ENCODE results near the gene MAP2K7. TPM values are rescaled to one million over a fixed set of nuclear protein-coding genes. Genes with fewer than 3 reads are reported as not detected.

MAP2K7 gene
- total RNA-seq, 1 experiment from 2014 or later, result 39.4 TPM

DNA sequence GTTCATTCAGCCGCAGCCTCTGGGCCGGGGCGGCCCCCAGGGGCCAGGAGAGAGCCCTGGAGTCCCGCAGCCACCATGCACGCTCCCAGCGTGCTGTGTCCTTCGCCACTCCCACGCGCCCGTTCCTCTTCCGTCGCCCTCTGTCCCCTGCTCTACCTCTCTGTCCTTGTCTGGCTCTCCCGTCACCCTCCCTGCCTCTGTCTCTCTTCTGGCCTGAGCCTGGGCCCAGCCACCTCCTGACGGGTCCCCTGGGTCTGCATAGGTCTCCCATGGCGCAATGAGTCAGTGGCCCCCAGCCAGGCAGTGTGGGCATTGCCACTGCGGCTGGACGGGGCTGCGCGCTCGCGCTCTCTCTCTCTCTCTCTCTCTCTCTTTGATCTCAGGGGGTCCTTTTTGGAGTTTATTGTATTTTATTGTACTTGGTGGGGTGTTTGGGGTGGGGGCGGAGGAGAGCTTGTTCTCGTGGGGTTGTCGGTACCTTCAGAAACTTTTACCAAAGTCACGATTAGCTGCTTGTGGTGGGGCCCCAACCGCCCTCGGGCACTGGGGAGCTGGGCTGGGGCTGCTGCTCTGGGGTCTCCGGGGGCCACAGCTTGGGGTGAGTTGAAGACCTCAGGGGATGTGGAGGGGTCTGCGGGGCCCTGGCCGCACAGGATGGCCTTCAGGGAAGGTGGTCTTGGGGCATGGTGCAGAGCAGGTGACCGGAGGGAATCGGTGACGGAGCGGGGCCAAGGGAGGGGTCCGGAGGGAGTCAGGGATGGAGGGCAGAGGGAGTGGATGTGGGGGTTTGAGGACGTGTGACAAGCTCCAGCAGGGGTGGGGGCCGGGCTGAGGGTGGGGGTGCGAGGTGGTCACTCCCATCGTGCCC, 9.3 kb downstream of the MAP2K7 start (continued):
- no peak for TF ChIP-seq PRRX2 (CRISPR knock-in tag; IDR thresholded peaks at IDR 0.05)
- no peak for TF ChIP-seq E2F1 (CRISPR knock-in tag; IDR thresholded peaks at IDR 0.05)
- TF ChIP-seq GABPB1 (CRISPR knock-in tag; IDR thresholded peaks at IDR 0.05), result no peak
- TF ChIP-seq IRF2 (CRISPR knock-in tag; IDR thresholded peaks at IDR 0.05; ENCODE audit: borderline replicate concordance, low read depth), result no peak
- TF ChIP-seq, protein P1, sequence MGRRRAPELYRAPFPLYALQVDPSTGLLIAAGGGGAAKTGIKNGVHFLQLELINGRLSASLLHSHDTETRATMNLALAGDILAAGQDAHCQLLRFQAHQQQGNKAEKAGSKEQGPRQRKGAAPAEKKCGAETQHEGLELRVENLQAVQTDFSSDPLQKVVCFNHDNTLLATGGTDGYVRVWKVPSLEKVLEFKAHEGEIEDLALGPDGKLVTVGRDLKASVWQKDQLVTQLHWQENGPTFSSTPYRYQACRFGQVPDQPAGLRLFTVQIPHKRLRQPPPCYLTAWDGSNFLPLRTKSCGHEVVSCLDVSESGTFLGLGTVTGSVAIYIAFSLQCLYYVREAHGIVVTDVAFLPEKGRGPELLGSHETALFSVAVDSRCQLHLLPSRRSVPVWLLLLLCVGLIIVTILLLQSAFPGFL (CRISPR knock-in tag; IDR thresholded peaks at IDR 0.05; ENCODE audit: borderline replicate concordance), result no peak
- no peak for TF ChIP-seq SOX15 (CRISPR knock-in tag; IDR thresholded peaks at IDR 0.05)
- TF ChIP-seq E2F4 (CRISPR knock-in tag; IDR thresholded peaks at IDR 0.05; ENCODE audit: borderline replicate concordance, low read depth), result no peak
- TF ChIP-seq, protein P2, sequence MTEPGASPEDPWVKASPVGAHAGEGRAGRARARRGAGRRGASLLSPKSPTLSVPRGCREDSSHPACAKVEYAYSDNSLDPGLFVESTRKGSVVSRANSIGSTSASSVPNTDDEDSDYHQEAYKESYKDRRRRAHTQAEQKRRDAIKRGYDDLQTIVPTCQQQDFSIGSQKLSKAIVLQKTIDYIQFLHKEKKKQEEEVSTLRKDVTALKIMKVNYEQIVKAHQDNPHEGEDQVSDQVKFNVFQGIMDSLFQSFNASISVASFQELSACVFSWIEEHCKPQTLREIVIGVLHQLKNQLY (CRISPR knock-in tag; IDR thresholded peaks at IDR 0.05), result no peak
- TF ChIP-seq, protein P3, sequence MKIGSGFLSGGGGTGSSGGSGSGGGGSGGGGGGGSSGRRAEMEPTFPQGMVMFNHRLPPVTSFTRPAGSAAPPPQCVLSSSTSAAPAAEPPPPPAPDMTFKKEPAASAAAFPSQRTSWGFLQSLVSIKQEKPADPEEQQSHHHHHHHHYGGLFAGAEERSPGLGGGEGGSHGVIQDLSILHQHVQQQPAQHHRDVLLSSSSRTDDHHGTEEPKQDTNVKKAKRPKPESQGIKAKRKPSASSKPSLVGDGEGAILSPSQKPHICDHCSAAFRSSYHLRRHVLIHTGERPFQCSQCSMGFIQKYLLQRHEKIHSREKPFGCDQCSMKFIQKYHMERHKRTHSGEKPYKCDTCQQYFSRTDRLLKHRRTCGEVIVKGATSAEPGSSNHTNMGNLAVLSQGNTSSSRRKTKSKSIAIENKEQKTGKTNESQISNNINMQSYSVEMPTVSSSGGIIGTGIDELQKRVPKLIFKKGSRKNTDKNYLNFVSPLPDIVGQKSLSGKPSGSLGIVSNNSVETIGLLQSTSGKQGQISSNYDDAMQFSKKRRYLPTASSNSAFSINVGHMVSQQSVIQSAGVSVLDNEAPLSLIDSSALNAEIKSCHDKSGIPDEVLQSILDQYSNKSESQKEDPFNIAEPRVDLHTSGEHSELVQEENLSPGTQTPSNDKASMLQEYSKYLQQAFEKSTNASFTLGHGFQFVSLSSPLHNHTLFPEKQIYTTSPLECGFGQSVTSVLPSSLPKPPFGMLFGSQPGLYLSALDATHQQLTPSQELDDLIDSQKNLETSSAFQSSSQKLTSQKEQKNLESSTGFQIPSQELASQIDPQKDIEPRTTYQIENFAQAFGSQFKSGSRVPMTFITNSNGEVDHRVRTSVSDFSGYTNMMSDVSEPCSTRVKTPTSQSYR (CRISPR knock-in tag; IDR thresholded peaks at IDR 0.05), result no peak
- TF ChIP-seq ATF2 (CRISPR knock-in tag; IDR thresholded peaks at IDR 0.05; ENCODE audit: borderline replicate concordance, low read depth), result no peak
- TF ChIP-seq ZNF423 (CRISPR knock-in tag; IDR thresholded peaks at IDR 0.05), result no peak

DNA sequence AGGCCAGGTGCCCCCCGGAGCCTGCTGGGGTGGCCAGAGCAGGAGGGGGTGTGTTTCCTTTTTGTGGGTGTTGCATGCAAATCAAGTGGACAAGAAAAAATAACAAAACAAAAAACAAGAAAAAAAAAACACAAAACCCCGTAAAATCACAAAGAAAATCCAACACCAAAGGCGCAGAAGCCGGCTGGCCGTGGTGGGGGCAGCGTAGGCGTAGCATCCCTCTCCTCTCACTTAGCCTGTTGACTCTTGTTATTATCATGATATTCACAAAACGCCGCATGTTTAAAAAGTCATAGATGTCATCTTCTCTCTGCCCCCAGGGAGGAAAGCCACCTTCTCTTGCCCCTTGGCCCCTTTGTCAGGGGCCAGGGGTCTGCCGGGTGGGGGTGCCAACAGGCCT, 10.0 kb downstream of the MAP2K7 start:
- ATAC-seq (no peak), DNase-seq (ENCODE audit: low spot score) (no peak)
- Mint-ChIP-seq H3K27ac (no peak overlapping the region), H3K9me3 (no peaks in the 10 kb centered on the region), H3K4me1 (peaks cover 3% of the 10 kb centered on the region), H3K27me3 (ENCODE audit: low read depth) (peaks cover 41% of the 10 kb centered on the region), H3K4me3 (no peak overlapping the region), H3K36me3 (peaks cover 11% of the 10 kb centered on the region)
- ChIA-PET POLR2A (no interaction called here), CTCF (no interaction called here)
- TF ChIP-seq, protein P4, sequence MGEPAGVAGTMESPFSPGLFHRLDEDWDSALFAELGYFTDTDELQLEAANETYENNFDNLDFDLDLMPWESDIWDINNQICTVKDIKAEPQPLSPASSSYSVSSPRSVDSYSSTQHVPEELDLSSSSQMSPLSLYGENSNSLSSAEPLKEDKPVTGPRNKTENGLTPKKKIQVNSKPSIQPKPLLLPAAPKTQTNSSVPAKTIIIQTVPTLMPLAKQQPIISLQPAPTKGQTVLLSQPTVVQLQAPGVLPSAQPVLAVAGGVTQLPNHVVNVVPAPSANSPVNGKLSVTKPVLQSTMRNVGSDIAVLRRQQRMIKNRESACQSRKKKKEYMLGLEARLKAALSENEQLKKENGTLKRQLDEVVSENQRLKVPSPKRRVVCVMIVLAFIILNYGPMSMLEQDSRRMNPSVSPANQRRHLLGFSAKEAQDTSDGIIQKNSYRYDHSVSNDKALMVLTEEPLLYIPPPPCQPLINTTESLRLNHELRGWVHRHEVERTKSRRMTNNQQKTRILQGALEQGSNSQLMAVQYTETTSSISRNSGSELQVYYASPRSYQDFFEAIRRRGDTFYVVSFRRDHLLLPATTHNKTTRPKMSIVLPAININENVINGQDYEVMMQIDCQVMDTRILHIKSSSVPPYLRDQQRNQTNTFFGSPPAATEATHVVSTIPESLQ (CRISPR knock-in tag; IDR thresholded peaks at IDR 0.05), result no peak
- no peak for TF ChIP-seq IRF2 (CRISPR knock-in tag; IDR thresholded peaks at IDR 0.05; ENCODE audit: borderline replicate concordance, low read depth)
- TF ChIP-seq, protein P5, sequence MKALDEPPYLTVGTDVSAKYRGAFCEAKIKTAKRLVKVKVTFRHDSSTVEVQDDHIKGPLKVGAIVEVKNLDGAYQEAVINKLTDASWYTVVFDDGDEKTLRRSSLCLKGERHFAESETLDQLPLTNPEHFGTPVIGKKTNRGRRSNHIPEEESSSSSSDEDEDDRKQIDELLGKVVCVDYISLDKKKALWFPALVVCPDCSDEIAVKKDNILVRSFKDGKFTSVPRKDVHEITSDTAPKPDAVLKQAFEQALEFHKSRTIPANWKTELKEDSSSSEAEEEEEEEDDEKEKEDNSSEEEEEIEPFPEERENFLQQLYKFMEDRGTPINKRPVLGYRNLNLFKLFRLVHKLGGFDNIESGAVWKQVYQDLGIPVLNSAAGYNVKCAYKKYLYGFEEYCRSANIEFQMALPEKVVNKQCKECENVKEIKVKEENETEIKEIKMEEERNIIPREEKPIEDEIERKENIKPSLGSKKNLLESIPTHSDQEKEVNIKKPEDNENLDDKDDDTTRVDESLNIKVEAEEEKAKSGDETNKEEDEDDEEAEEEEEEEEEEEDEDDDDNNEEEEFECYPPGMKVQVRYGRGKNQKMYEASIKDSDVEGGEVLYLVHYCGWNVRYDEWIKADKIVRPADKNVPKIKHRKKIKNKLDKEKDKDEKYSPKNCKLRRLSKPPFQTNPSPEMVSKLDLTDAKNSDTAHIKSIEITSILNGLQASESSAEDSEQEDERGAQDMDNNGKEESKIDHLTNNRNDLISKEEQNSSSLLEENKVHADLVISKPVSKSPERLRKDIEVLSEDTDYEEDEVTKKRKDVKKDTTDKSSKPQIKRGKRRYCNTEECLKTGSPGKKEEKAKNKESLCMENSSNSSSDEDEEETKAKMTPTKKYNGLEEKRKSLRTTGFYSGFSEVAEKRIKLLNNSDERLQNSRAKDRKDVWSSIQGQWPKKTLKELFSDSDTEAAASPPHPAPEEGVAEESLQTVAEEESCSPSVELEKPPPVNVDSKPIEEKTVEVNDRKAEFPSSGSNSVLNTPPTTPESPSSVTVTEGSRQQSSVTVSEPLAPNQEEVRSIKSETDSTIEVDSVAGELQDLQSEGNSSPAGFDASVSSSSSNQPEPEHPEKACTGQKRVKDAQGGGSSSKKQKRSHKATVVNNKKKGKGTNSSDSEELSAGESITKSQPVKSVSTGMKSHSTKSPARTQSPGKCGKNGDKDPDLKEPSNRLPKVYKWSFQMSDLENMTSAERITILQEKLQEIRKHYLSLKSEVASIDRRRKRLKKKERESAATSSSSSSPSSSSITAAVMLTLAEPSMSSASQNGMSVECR (CRISPR knock-in tag; IDR thresholded peaks at IDR 0.05; ENCODE audit: borderline replicate concordance), result no peak
- TF ChIP-seq GABPB1 (CRISPR knock-in tag; IDR thresholded peaks at IDR 0.05), result no peak
- TF ChIP-seq ETV6 (CRISPR knock-in tag; IDR thresholded peaks at IDR 0.05), result no peak
- TF ChIP-seq ZNF396 (CRISPR knock-in tag; IDR thresholded peaks at IDR 0.05; ENCODE audit: borderline replicate concordance), result no peak
- TF ChIP-seq E2F5 (CRISPR knock-in tag; IDR thresholded peaks at IDR 0.05), result no peak
- TF ChIP-seq, protein P6, sequence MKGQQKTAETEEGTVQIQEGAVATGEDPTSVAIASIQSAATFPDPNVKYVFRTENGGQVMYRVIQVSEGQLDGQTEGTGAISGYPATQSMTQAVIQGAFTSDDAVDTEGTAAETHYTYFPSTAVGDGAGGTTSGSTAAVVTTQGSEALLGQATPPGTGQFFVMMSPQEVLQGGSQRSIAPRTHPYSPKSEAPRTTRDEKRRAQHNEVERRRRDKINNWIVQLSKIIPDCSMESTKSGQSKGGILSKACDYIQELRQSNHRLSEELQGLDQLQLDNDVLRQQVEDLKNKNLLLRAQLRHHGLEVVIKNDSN (CRISPR knock-in tag; IDR thresholded peaks at IDR 0.05), result no peak
